Epithelial cell of esophagus (primary cell): ENCODE measurements around the gene ELFN1.
A peak's percentile ranks its signal among the peaks of the same experiment; 100 is the strongest.

ENCODE experiments used
- DNase-seq: peaks from one replicate; pipeline ENCODE4 v3.0.0; 2010; ENCODE audit warnings: low read depth
- H3K4me3 ChIP-seq: 2 replicates; pipeline ENCODE4 v1.5.1; 2011; ENCODE audit warnings: mild to moderate bottlenecking, low read length, control low read depth
- TF ChIP-seq, protein P1 (sequence below): IDR thresholded peaks from 2 replicates; pipeline ENCODE4 v1.5.1; 2011; ENCODE audit warnings: low read depth, mild to moderate bottlenecking, low read length, control low read depth, inconsistent platforms; ENCODE audit not compliant: insufficient read depth; ENCODE audit errors: missing control alignments

ELFN1 gene

GRCh38 chr7:1669954-1670893, at the start of gene ELFN1:
TSS of gene ELFN1 (plus strand) at chr7:1670277. CDS start at chr7:1744597, 74,320 bp downstream.
- H3K4me3 ChIP-seq = no peak within 1 kb of the TSS
- peak; percentile 29 for DNase-seq
- TF ChIP-seq, protein P1, sequence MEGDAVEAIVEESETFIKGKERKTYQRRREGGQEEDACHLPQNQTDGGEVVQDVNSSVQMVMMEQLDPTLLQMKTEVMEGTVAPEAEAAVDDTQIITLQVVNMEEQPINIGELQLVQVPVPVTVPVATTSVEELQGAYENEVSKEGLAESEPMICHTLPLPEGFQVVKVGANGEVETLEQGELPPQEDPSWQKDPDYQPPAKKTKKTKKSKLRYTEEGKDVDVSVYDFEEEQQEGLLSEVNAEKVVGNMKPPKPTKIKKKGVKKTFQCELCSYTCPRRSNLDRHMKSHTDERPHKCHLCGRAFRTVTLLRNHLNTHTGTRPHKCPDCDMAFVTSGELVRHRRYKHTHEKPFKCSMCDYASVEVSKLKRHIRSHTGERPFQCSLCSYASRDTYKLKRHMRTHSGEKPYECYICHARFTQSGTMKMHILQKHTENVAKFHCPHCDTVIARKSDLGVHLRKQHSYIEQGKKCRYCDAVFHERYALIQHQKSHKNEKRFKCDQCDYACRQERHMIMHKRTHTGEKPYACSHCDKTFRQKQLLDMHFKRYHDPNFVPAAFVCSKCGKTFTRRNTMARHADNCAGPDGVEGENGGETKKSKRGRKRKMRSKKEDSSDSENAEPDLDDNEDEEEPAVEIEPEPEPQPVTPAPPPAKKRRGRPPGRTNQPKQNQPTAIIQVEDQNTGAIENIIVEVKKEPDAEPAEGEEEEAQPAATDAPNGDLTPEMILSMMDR = no peak

DNA sequence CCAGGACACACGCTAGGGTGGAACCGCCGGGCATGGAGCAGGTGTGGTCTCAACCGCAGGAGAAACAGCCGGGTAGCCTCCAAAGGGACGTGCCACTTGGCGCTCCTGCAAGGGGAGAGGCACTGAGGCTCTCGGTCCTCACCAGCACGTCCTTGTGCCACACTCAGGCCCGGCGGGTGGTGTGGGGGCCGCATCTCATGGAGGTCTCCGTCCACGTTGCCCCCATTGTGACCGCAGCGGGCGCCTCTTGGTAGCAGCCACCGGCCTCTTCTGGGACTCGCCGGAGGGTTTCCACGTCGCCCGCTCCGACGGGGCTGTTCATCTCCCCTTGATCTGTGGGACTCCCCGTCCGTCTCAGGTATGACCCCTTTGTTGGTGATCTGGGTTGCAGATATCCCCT, 49.2 kb upstream of the ELFN1 start:
- TF ChIP-seq, protein P1 = no peak
- DNase-seq = no peak
- no peak overlapping the region for H3K4me3 ChIP-seq

DNA sequence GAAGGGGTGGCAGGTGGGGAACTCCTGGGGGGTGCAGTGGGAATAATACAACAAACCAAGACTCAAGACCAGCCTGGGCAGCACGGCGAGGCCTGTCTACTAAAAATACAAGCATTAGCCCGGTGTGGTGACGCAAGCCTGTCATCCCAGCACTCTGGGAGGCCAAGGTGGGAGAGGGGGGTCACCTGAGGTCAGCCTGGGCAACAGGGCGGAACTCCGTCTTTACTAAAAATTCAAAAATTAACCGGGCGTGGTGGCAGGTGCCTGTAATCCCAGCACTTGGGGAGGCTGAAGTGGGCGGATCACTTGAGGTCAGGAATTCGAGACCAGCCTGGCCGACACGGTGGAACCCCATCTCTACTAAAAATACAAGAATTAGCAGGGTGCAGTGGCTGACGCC, 48.4 kb upstream of the ELFN1 start:
- no peak overlapping the region for H3K4me3 ChIP-seq
- TF ChIP-seq, protein P1 = no peak
- no peak for DNase-seq

DNA sequence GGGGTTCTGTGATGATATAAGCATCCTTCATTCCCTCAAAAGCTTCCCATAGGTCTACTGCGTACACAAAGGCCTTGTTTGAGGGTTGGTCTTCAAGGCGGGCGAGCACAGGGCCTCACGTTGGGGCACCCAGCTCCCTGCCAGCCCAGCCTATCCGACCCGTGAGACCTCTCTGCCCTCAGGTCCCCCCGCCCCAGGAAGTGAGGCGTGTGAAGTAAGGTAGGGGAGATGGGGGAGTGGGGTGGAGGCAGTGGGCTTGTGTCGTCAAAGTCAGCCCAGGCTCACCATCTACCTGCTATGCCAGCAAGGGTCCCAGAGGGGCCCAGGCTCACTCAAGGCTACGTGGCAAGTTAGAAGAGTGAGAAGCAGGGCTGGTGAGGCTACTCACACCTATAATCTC, 47.6 kb upstream of the ELFN1 start:
- DNase-seq = no peak
- no peak overlapping the region for H3K4me3 ChIP-seq
- TF ChIP-seq, protein P1 = no peak

DNA sequence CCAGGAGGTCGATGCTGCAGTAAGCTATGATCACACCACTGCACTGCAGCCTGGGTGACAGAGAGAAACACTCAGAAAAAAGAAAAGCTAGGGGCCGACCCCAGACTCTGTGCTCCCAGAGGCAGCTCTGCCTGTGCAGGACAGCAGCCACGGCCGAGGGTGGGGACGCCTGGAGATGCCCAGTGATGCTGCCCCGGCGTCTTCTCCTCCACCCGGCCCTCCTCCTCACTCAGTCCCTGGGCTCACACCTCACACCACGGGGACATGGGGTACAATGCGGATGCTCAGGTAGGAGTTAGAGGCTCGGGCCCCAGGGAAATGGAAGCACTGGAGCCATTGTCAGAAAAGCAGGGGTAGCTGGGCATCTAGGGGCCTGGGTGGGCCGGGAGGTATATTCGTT, 46.3 kb upstream of the ELFN1 start:
- H3K4me3 ChIP-seq = no peak overlapping the region
- TF ChIP-seq, protein P1 = no peak
- no peak for DNase-seq

GRCh38 chr7:1624999-1625927, 44.8 kb upstream of the ELFN1 start:
- H3K4me3 ChIP-seq = no peak overlapping the region
- DNase-seq = no peak
- TF ChIP-seq, protein P1 = no peak
